DMS79 (cell line): Measurements from ENCODE around the gene JAKMIP3.
"Not testable (repeated sequence)": the region's sequence is repeated elsewhere in the genome, so short reads cannot be mapped to it uniquely, and the experiment has no call there.

Experiments
- DNase-seq: peaks from one replicate; lab custom pipeline; 2025; lab: John Stamatoyannopoulos, UW

Gene JAKMIP3

GRCh38 chr10:132064771-132065437 is 842 bp upstream of the JAKMIP3 start:
- DNase-seq = no peak

DNA sequence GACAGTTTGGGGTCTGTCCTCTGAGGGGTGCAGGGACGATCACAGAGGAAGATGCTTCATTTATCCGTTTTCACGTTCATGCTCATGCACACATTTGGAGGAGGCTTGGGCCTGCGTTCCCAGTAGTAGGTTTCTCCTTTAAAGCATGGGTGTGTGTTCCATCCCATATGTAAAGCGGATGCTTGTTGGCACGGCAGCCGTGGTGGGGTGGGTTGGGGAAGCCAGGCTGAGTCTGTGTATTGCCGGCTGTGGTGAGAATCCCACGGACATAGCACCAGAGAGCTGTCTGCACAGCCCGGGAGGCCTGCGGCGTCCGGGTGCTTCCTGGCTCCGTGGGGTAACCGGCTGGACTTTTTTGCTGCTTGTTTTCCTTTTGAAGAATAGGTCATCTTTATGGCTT is 440 bp downstream of the JAKMIP3 start:
- no peak for DNase-seq

- no peak for DNase-seq
Measured at GRCh38 chr10:132066812-132067211, 1.1 kb downstream of the JAKMIP3 start.

- no peak for DNase-seq
Measured at GRCh38 chr10:132068431-132069121, 2.8 kb downstream of the JAKMIP3 start.

- no peak for DNase-seq
Measured at GRCh38 chr10:132069122-132069848, 3.5 kb downstream of the JAKMIP3 start.

- DNase-seq = no peak
Measured at GRCh38 chr10:132069849-132070182, 4.1 kb downstream of the JAKMIP3 start.

DNA sequence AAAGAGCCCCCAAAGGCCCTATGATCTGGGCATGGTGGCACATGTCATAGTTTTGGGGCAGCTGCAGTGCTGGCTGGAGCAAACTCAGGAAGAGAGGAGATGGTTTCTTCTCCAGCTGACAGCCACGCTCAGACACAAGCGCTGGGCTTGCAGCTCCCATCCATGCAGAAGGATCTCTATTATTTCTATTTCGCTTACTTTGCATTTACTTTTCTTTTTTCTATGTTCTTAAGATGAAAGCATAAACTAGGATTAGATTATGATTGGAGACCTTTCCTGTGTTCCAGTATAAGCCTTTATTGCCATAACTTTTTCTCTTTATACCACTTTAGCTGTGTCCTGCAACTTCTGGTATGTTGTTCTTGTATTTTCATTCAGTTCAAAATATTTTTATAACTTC is 5.0 kb downstream of the JAKMIP3 start:
- no peak for DNase-seq

DNA sequence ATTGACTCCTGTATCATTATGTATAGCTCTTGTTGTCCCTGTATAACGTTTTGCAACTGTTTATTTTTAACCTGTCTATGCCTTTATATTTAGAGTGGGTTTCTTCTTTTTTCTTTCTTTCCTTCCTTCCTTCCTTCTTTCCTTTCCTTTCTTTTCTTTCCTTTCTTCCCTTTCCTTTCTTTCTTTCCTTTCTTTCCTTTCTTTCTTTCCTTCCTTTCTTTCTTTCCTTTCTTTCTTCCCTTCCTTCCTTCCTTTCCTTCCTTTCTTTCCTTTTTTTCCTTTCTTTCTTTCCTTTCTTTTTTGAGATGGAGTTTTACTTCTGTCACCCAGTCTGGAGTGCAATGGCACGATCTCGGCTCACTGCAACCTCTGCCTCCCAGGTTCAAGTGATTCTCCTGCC is 5.9 kb downstream of the JAKMIP3 start:
- DNase-seq = no peak

- DNase-seq = no peak
Measured at GRCh38 chr10:132075909-132076577, 10.3 kb downstream of the JAKMIP3 start.

GRCh38 chr10:132076578-132077081 is 10.9 kb downstream of the JAKMIP3 start:
- no peak for DNase-seq

GRCh38 chr10:132077091-132077490 is 11.3 kb downstream of the JAKMIP3 start:
- no peak for DNase-seq

GRCh38 chr10:132078746-132079345 is 13.1 kb downstream of the JAKMIP3 start:
- DNase-seq = no peak

DNA sequence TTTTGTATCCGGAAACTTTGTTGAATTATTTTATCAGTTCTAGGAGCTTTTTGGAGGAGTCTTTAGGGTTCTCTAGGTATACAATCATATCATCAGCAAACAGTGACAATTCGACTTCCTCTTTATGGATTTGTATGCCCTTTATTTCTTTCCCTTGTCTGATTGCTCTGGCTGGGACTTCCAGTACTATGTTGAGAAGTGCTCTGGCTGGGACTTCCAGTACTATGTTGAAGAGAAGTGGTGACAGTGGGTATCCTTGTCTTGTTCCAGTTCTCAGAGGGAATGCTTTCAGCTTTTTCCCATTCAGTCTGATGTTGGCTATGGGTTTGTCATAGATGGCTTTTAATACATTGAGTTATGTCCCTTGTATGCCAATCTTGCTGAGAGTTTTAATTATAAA is 18.6 kb downstream of the JAKMIP3 start:
- DNase-seq = not testable (repeated sequence)

DNA sequence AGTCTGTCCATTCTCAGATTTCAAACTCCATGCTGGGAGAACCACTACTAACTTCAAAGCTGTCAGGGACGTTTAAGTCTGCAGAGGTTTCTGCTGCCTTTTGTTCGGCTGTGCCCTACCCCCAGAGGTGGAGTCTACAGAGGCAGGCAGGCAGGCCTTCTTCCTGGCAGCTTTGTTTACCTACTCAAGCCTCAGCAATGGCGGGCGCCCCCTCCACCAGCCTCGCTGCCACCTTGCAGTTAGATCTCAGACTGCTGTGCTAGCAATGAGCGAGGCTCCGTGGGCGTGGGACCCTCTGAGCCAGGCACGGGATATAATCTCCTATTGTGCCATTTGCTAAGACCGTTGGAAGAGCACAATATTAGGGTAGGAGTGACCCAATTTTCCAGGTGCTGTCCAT is 27.5 kb downstream of the JAKMIP3 start:
- not testable (repeated sequence) for DNase-seq

DNA sequence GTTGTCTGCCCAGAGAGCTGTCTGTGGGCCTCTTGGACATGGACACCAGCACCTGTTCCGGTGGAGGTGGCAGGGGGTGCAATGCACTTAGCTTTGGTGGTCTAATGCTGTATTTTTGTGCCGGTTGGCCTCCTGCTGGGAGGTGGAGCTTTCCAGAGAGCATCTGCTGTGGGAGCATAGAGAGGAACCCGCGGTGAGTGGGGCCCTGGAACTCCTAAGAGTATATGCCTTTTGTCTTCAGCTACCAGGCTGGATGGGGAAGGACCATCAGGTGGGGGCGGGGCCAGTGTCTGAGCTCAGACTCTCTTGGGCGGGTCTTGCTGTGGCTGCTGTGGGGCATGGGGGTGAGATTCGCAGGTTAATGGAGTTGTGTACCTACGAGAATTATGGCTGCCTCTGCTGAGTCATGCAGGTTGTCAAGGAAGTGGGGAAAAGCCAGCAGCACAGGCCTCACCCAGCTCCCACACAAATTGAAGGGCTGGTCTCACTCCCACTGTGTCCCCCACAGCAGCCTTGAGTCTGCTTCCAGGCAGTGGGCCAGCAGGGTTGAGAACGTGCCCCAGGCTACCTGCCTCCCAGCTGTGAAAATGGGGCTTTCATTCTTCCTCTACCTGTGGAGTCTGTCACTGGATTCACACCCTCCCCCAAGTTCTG is 29.0 kb downstream of the JAKMIP3 start:
- no peak for DNase-seq

DNA sequence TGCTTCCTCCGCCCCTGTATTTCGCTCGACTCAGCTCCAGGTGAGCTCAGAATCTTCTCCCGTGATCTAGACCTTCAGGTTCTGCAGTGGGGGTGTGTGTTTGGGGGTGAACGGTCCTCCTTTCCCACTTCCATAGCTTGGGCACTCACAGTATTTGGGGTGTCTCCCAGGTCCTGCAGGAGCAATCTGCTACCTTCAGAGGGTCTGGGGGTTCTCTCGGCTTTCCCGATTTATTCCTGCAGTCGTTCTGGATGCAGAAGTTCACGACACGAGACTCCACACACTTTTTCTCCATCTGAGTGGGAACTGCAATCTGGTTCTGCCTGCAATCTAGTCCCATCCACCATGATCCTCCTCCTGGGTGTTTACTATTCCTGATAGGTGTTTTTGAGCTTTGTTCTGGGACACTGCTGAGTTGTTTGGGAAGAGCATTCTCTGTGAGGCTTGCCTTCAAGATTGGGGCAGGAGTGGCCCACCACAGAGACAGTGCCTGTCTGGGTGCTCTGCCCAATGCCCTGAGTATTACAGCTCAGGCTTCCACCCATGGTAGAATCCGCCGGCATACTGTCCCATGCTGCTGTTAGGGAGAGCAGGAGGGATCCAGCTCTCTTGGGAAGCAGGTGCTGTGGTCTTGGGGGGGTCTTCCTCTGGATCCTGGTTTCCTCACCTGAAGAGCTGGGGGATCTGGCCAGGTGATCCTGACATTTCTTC is 29.8 kb downstream of the JAKMIP3 start:
- DNase-seq = no peak

GRCh38 chr10:132096223-132096622 is 30.5 kb downstream of the JAKMIP3 start:
- DNase-seq = no peak

DNA sequence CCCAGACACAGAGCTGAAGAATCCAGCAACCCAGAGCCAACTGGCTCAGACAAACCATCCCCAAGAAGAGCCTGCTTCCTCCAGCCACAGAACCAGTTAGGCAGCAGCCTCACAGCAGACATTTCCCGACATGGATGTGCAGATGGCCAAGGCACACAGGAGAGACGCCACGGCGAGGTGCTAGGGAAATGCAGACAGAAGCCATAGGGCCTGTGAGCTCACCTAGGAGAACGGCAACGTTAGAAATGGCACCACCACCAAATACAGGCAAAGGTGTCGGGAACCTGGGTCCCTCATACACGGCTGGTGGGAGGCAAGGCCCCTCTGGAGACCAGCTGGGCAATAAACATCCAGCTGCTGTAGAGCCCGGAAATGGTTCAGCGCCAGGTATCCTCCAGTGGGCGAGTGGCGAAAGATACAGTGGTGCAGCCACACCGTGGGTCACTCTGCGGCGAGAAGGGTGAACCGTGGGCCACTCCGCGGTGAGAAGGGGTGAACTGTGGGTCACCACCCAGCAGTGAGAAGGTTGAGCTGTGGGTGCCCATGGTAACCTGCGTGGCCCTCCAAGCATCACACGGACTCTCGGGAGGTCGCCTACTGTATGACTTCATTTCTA is 31.2 kb downstream of the JAKMIP3 start:
- DNase-seq = no peak

DNA sequence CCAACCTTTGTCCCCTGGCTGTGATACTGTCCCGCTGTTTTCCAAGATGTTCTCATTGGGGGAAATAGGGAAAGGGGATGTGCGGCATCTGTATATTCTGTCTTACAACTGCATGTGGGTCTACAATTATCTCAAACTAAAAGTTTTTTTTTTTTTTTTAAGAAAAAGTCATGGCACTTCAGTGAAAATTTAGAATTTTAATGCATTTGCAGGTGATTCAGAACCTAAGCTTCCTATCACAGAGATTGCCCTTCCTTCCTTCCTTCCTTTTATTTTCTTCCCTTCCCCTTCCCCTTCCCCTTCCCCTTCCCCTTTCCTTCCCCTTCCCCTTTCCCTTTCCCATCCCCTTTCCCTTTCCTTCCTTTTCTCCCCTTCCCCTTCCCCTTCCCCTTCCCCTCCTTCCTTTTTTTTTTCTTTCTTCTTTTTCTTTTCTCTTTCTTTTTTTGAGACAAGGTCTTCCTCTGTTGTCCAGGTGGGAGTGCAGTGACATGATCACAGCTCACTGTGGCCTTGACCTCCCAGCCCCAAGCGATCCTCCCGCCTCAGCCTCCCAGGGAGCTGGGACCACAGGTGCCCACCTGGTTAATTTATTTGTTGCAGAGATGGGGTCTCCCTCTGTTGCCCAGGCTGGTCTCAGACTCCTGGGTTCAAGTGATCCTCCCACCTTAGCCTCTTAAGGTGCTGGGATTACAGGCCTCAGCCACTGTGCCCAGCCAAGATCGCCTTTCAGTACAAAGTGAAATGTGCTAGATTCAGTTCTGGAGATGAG is 32.0 kb downstream of the JAKMIP3 start:
- no peak for DNase-seq
